Ishikawa (cell line): Measurements from ENCODE around the gene ATAD5.

ENCODE experiments used
- CEBPB ChIP-seq: IDR thresholded peaks from 2 replicates; pipeline ENCODE4 v1.6.1; 2012
- CREB1 ChIP-seq: IDR thresholded peaks from 2 replicates; pipeline ENCODE4 v1.6.1; 2012; ENCODE audit warnings: low read depth
- EP300 ChIP-seq: IDR thresholded peaks from 2 replicates; pipeline ENCODE4 v1.6.1; 2012; ENCODE audit warnings: borderline replicate concordance
- FOXM1 ChIP-seq: IDR thresholded peaks from 2 replicates; pipeline ENCODE4 v1.6.1; 2012; ENCODE audit warnings: low read depth, borderline replicate concordance
- MAX ChIP-seq: IDR thresholded peaks from 2 replicates; pipeline ENCODE4 v1.6.1; 2012
- TAF1 ChIP-seq: IDR thresholded peaks from 2 replicates; pipeline ENCODE4 v1.6.1; 2012; ENCODE audit warnings: low read depth, mild to moderate bottlenecking
- YY1 ChIP-seq: IDR thresholded peaks from 2 replicates; pipeline ENCODE4 v1.6.1; 2012; ENCODE audit warnings: low read depth
- ZBTB7A ChIP-seq: IDR thresholded peaks from 2 replicates; pipeline ENCODE4 v1.6.1; 2012; ENCODE audit warnings: low read depth
- TF ChIP-seq, protein P1 (sequence below): IDR thresholded peaks from 2 replicates; pipeline ENCODE4 v1.6.1; 2012

GRCh38 chr17:30821871-30822723 lies 9.7 kb upstream of the ATAD5 start:
- TF ChIP-seq TAF1: no peak
- no peak for TF ChIP-seq CREB1
- no peak for TF ChIP-seq YY1
- TF ChIP-seq, protein P1, sequence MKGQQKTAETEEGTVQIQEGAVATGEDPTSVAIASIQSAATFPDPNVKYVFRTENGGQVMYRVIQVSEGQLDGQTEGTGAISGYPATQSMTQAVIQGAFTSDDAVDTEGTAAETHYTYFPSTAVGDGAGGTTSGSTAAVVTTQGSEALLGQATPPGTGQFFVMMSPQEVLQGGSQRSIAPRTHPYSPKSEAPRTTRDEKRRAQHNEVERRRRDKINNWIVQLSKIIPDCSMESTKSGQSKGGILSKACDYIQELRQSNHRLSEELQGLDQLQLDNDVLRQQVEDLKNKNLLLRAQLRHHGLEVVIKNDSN: 0 out of 2 replicates have a peak, but pooled peaks have one; percentile 11
- no peak for TF ChIP-seq CEBPB
- TF ChIP-seq EP300: no peak
- TF ChIP-seq ZBTB7A: no peak
- TF ChIP-seq MAX: no peak
- no peak for TF ChIP-seq FOXM1
